ENCODE measurements around the gene GSTM3.
A peak's percentile ranks its signal among the peaks of the same experiment; 100 is the strongest.
"Not testable (repeated sequence)": the region's sequence is repeated elsewhere in the genome, so short reads cannot be mapped to it uniquely, and the experiment has no call there.

GSTM3 gene

DNA sequence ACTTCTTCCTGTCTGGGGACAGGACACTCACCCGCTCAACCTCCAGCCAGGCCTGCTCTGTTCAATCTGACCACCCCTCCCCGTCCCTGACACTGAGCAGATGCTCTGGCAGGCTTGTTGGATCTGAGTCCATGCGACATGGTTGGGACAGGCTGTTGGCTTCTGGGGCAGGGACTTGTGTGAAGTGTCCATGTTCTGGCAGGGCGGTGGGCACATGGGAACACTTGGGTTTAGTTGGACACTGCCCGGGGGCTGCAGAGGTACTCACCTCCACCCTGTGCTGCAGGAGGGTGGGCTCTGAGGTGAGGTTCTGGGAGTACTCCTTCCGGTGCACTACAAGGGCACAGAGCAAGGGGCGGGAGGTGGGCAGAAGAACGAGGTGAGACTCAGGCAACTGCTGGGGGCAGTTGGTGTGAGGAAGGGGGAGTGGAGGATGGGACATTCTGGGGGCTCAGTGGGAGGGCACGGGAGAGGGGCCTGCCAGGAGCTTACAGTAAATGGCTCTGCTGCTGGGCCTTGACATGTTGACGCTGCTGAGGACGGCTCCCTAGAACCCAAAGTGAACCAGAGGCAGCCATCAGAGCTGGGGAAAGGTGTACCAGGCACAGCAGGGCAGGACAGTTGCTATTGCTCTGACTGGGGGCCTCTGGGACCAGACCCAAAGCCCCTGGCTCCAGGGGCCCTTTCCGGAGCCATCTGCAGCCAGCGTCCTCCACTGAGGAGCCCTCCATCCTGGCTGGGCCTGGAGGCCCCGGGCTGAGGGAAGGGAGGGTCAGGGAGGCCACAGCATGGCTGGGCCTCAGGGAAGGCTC is 20.6 kb upstream of the GSTM3 start:
- no peak for DNase-seq

DNA sequence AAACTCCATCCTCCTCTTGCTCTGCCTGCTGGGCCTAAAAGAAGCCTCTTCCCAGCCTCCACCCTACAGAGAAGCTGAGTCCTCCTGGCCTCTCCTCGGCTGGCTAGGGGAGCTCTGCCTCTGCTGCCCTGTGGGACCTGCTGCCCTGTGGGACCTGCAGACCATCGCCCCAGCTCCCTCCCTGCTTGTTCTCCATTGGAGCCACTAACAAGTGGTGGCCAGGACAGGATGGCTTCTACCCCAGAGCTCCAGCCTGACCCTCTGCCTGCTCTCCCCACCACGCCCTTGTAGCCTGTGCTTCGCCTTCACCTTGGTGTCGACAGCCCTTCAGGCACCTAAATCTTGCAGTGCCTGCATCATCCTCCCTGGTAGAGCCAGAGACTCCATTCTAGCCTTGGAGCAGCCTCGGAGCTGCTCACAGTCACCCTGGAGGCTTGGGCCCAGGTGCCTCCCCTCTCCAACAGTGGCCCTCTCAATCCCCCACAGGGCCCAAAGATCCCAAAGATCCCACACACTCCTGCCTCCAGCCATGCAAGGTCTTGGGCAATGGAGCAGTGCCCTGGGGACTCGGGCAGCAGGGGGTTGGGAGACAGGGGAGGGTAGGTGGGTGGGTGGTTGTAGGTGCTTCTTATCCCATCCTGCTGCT is 19.9 kb upstream of the GSTM3 start:
- no peak for DNase-seq

- DNase-seq: no peak
Observed at GRCh38 chr1:109759513-109760334, 18.9 kb upstream of the GSTM3 start.

DNA sequence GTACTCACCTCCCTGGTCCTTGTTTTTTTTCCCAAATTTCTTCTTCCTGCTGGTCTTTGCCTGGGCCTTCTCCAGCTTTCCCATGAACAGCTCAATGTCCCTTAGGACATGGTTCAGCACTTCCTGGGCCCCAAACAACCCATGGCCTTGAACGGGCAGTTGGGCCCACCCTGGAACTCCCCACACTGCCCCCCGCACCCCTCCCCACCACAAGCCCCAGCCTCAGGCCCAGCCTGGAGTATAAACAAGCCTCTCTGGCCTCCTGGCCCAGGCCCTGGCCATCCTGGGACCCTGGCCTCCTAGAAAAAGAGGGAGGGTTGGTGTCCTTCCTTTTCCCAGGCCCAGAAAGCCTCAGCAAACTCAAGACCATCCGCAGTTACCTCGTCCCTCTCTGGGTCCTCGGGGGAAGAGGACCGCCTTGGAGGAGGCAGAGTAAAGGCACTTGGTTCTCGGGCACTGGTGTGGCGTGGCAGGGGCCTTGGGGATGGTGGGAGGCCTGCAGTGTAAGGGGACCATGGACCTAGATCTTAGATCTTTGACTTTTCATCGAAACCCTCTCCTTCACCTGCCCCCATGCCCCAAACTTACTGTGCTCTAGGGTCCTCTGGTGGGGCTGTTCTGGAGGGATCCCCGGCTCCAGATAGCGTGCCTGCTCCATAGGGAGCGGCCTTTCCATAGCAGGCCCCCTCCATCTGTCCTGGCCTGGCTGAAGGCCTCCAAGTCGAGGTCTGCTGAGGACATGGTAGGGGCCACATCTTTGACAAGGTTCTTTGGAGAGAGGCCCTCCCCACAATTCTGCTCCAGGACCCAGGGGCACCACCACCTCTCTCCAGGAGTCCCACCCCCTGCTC is 17.3 kb upstream of the GSTM3 start:
- no peak for DNase-seq

- DNase-seq: no peak
Observed at GRCh38 chr1:109756848-109757521, 16.1 kb upstream of the GSTM3 start.

GRCh38 chr1:109756325-109756724 is 15.5 kb upstream of the GSTM3 start:
- DNase-seq: not testable (repeated sequence)

- no peak for DNase-seq
Observed at GRCh38 chr1:109754738-109755137, 13.9 kb upstream of the GSTM3 start.

DNA sequence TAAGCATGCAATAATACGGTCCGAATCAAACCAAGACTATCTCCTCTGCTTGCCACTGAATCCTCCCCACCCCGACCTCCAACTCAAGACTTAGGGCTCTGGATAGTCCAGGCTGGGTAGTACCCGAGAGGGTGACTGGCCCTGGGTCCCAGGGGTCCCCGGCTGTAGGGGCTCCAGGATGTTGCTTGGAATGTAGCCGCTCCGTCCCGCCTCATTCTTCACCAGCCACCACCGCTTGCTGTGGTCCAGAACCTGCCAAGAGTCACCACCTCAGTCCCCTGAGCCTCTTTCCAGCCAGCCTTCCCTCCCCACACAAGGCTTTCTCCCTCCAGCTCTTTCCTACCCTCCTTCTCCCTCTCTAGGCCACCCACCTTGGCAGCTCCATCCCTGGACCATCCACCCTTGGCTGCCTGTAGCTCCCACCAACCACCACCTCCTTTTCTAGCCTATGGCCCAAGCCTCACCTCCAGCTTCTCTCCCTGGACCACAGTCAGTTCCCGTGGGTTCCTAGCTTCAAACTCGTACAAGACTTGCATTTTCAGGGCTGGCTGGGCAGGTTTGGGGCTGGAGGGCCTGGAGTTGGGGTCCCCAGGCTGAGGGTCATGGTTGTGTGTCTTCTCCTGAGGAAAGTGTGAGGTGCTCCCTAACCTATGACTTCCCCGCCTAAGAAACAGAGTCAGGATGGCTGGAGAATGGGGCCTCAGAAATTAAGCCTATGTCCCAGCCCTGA is 10.9 kb upstream of the GSTM3 start:
- no peak for DNase-seq

- DNase-seq: no peak
Observed at GRCh38 chr1:109750920-109751319, 10.1 kb upstream of the GSTM3 start.

DNA sequence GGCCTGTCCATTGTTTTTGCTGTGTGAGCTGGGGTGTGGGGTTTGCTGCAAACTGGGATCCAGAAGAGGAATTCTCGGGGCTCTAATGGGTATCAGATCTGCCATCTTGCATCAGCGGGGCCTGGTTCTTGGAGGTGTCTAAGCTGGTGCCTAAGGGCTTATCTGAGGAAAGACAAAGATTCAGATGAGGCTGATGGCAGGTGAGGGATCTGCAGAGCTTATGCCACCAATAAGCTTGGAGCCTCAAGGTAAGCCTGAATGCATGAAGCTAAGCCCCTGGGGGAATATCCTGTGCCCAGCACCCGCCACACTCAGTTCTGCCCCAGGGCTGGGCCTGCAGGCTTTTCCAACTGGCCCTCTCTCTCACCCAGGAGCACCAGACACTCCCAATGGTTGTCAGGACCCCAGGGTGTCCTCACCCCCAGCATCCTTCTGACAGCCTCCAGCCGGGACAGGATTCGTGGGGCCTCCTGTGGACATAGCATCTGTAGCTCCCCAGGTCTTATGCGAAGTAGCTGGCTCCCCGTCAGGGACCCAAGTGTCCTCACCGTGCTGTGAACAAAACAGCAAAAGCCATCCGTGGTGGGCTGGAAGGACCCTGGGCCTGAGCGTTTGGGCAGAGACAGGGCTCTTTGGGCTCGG is 9.5 kb upstream of the GSTM3 start:
- no peak for DNase-seq

- no peak for DNase-seq
Observed at GRCh38 chr1:109749221-109749620, 8.4 kb upstream of the GSTM3 start.

DNA sequence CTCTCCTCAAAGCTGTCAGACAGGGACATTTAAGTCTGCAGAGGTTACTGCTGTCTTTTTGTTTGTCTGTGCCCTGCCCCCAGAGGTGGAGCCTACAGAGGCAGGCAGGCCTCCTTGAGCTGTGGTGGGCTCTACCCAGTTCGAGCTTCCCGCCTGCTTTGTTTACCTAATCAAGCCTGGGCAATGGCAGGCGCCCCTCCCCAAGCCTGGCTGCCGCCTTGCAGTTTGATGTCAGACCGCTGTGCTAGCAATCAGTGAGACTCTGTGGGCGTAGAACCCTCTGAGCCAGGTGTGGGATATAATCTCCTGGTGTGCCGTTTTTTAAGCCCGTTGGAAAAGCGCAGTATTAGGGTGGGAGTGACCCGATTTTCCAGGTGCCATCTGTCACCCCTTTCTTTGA is 7.5 kb upstream of the GSTM3 start:
- DNase-seq: not testable (repeated sequence)

- peak; percentile 82 for DNase-seq
Observed at GRCh38 chr1:109739738-109740614, 862 bp downstream of the GSTM3 start.

DNA sequence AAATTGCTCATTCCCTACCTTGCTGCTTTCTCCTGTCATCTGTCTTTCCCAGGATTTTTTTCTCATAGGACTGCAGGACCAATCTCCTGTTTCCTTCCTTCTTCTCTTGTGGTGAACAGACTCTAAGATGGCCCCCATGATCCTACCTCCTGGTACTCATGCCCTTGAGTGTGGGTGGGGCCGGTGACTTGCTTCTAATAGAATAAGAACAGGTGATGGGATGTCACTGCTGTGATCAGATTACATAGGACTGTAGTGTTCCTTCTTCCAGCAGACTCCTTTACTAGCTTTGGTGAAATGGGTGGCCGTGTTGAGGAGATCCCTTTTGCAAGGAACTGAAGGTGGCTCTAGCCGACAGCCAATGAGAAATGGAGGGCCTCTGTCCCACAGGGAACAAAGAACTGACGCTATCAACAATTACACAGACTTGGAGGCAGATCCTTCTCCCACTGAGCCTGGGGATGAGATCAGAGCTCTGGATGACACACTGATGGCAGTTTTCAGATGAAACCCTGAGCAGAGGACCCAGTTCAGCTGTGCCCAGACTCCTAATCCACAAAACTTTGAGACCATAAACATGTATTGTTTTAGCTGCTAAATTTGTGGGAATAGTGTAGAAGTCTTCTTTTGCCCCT is 7.5 kb downstream of the GSTM3 start:
- no peak for DNase-seq

DNA sequence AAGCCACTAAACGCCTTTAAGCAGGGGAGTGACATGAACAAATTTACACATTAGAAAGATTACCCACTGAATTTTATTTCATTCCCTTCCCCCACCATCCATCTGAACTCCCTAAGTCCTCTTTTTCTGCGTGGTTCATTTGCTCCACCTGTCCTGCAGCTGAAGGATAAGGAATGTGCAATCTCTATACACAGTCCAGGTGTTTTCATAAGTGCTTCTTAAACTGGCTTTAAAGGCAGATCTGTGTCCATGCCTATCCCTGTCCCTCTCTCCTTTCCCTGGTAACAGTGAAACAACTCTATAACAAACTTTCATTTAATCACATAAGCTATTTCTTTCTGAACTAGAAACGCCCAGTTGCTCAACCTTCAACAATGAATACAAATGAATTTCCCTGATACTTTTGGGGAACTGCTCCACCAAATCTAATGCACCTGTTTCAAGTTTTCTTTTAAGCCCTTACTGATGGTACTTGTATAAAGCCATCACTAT is 8.4 kb downstream of the GSTM3 start:
- no peak for DNase-seq

GRCh38 chr1:109730666-109731065 is 10.2 kb downstream of the GSTM3 start:
- DNase-seq: no peak

DNA sequence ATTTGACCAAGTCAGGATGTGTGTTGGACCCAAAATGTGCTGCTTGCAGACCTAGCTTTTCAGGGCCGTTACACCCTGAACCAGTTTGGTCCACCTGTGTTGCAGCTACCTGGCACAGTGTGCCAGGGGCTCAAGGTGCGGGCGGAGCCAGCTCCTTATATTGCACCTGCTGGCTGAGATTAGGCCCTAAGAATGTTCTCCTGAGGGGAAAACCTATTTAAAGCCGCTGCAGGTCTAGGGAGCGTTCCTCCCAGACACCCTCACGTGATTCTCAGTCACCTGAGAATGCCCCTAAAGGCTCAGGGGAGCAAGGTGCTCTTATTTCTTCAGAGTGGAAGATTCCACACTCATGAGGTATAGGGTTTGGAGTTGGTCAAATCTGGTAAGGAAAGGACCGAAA is 12.0 kb downstream of the GSTM3 start:
- DNase-seq: no peak

DNA sequence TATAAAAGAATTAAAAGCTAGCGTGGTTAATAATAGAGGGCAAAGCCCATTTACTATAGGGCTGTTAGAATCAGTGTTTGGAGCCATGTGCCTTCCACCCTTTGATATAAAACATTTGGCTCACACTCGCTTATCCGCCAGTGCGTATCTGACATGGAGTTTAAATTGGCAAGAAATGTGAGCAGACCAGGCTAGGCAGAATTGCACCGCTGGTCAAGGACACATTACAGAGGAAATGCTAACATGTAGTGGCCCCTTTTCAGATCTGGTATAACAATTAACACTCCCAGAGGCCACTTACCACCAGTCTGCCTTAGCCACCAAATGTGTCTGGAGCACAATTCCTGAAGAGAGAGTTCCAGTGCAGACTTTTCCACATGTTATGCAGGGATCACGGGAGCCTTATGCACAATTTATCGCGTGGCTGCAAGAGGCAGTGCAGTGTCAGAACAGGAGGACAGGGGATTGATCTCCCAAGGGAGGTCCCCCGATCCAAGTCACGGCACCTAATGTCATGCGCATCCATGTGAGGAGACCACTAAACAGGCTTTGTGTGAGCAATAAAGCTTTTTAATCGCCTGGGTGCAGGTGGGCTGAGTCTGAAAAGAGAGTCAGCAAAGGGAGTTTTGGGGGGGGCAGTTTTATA is 14.0 kb downstream of the GSTM3 start:
- no peak for DNase-seq

DNA sequence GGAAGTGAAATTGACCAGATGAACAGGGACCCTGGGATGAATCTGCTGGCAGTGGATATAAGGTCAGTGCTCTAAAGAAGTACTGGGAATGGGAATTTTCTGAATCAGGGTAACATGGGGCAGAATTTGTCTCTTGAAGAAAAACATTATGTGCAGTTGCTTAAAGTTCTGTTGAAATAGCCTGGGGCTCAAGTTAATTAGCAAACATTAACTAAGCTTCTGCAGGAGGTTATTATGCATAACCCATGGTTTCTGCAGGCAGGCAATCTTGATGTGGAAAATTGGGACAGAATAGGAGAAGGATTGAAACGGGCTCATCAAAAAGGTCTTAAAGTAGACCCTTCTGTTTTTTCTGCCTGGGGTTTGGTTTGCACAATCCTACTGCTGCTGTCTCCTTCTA is 14.8 kb downstream of the GSTM3 start:
- DNase-seq: no peak
